KMS-11 (cell line): ENCODE data around the gene CSRP3.

Experiments
- H2AFZ ChIP-seq: fragments of 200-600 bp; sonication (generic); 2 replicates; pipeline ENCODE4 v1.6.1; 2016; ENCODE audit warnings: antibody characterized with exemption, mixed run types, low read depth
- H3K27ac ChIP-seq: fragments of 200-600 bp; sonication (generic); 2 replicates; pipeline ENCODE4 v1.6.1; 2016; ENCODE audit warnings: mild to moderate bottlenecking, mixed run types
- H3K27me3 ChIP-seq: fragments of 200-600 bp; sonication (generic); 2 replicates; pipeline ENCODE4 v1.6.1; 2017; ENCODE audit warnings: mild to moderate bottlenecking, low read depth, mixed run types, moderate library complexity; ENCODE audit not compliant: insufficient read depth
- H3K36me3 ChIP-seq: fragments of 200-600 bp; sonication (generic); 2 replicates; pipeline ENCODE4 v1.6.1; 2017; ENCODE audit warnings: mild to moderate bottlenecking, mixed run types; ENCODE audit not compliant: insufficient read depth
- H3K4me1 ChIP-seq: fragments of 200-600 bp; sonication (generic); 2 replicates; pipeline ENCODE4 v1.6.1; 2016; ENCODE audit warnings: mild to moderate bottlenecking, low read depth, mixed run types; ENCODE audit not compliant: poor library complexity, severe bottlenecking
- H3K4me2 ChIP-seq: fragments of 200-600 bp; sonication (generic); 2 replicates; pipeline ENCODE4 v1.7.0; 2016; ENCODE audit warnings: mild to moderate bottlenecking, mixed run types
- H3K4me3 ChIP-seq: fragments of 200-600 bp; sonication (generic); IDR thresholded peaks from 2 replicates; pipeline ENCODE4 v1.6.1; 2017; ENCODE audit warnings: low read depth, low read length, mixed read lengths; ENCODE audit not compliant: insufficient read depth
- H3K79me2 ChIP-seq: fragments of 200-600 bp; sonication (generic); 2 replicates; pipeline ENCODE4 v1.6.1; 2016; ENCODE audit warnings: low read depth, mixed run types; ENCODE audit not compliant: insufficient read depth
- H3K9ac ChIP-seq: fragments of 200-600 bp; sonication (generic); 2 replicates; pipeline ENCODE4 v1.6.1; 2016; ENCODE audit warnings: mild to moderate bottlenecking, mixed run types
- H4K20me1 ChIP-seq: fragments of 200-600 bp; sonication (generic); 2 replicates; pipeline ENCODE4 v1.6.1; 2016; ENCODE audit warnings: mild to moderate bottlenecking, mixed run types; ENCODE audit not compliant: insufficient read depth
- CTCF ChIP-seq: fragments of 200-600 bp; sonication (generic); conservative IDR thresholded peaks from 2 replicates; pipeline ENCODE4 v1.6.1; 2017; ENCODE audit warnings: low read depth, mild to moderate bottlenecking, antibody characterized with exemption, low read length, moderate library complexity, mixed read lengths

The CSRP3 gene

GRCh38 chr11:19173964-19174638 lies 27.7 kb downstream of the CSRP3 start:
- Histone ChIP-seq H3K27me3 (no peaks in the 10 kb centered on the region), H3K79me2 (no peaks in the 10 kb centered on the region), H2AFZ (no peak overlapping the region), H3K27ac (no peak overlapping the region), H3K4me2 (no peak overlapping the region), H3K9ac (no peak overlapping the region), H3K4me1 (peaks cover 5% of the 10 kb centered on the region), H4K20me1 (no peaks in the 10 kb centered on the region), H3K36me3 (no peaks in the 10 kb centered on the region), H3K4me3 (no peak overlapping the region)
- TF ChIP-seq CTCF = no peak

- no peak overlapping the region for H3K4me2 ChIP-seq
- no peak overlapping the region for H3K9ac ChIP-seq
- no peak for TF ChIP-seq CTCF
- H3K36me3 ChIP-seq = no peaks in the 10 kb centered on the region
- no peaks in the 10 kb centered on the region for H3K79me2 ChIP-seq
- no peak overlapping the region for H3K4me3 ChIP-seq
- H2AFZ ChIP-seq = no peak overlapping the region
- H3K27me3 ChIP-seq = no peaks in the 10 kb centered on the region
- no peaks in the 10 kb centered on the region for H4K20me1 ChIP-seq
- H3K27ac ChIP-seq = no peak overlapping the region
- H3K4me1 ChIP-seq = peaks cover 5% of the 10 kb centered on the region
Observed at GRCh38 chr11:19173004-19173689, 28.6 kb downstream of the CSRP3 start.

- no peak overlapping the region for H2AFZ ChIP-seq
- no peak overlapping the region for H3K27ac ChIP-seq
- no peak for TF ChIP-seq CTCF
- no peaks in the 10 kb centered on the region for H3K79me2 ChIP-seq
- no peaks in the 10 kb centered on the region for H3K36me3 ChIP-seq
- H3K4me3 ChIP-seq = no peak overlapping the region
- H3K4me1 ChIP-seq = peaks cover 7% of the 10 kb centered on the region
- no peak overlapping the region for H3K9ac ChIP-seq
- no peaks in the 10 kb centered on the region for H3K27me3 ChIP-seq
- H3K4me2 ChIP-seq = no peak overlapping the region
- H4K20me1 ChIP-seq = no peaks in the 10 kb centered on the region
Observed at GRCh38 chr11:19168090-19168489, 33.7 kb downstream of the CSRP3 start.

- Histone ChIP-seq H2AFZ (no peak overlapping the region), H4K20me1 (no peaks in the 10 kb centered on the region), H3K4me1 (peaks cover 12% of the 10 kb centered on the region), H3K27ac (no peak overlapping the region), H3K36me3 (no peaks in the 10 kb centered on the region), H3K9ac (no peak overlapping the region), H3K4me3 (no peak overlapping the region), H3K27me3 (no peaks in the 10 kb centered on the region), H3K4me2 (no peak overlapping the region), H3K79me2 (no peaks in the 10 kb centered on the region)
- TF ChIP-seq CTCF = no peak
Observed at GRCh38 chr11:19164881-19165280, 36.9 kb downstream of the CSRP3 start.
